HepG2 (cell line): ENCODE results near the gene ATP1B2. TPM values are rescaled to one million over a fixed set of nuclear protein-coding genes. Genes with fewer than 3 reads are reported as not detected.

Experiments
- CENPT ChIP-seq: sonication (generic); formaldehyde crosslinking; IDR thresholded peaks from 2 replicates; pipeline ENCODE4 v1.8.0; 2022; ENCODE audit warnings: low read depth, mild to moderate bottlenecking, moderate library complexity, missing genetic modification reagents
- CHD2 ChIP-seq: IDR thresholded peaks from 2 replicates; pipeline ENCODE4 v1.6.1; 2011; ENCODE audit warnings: low read depth, low read length, improper control_type of control experiment
- ERF ChIP-seq: IDR thresholded peaks from 2 replicates; pipeline ENCODE4 v1.6.1; 2018; ENCODE audit warnings: missing biosample characterization, missing genetic modification reagents
- HNF4A ChIP-seq: sonication (generic); formaldehyde crosslinking; IDR thresholded peaks from 2 replicates; pipeline ENCODE4 v1.4.0; 2020; ENCODE audit warnings: missing genetic modification reagents
- MXI1 ChIP-seq: IDR thresholded peaks from 3 replicates; pipeline ENCODE4 v1.6.1; 2012; ENCODE audit warnings: low read depth, low read length, inconsistent platforms, borderline replicate concordance
- NFKBIZ ChIP-seq: IDR thresholded peaks from 2 replicates; pipeline ENCODE4 v1.6.1; 2018; ENCODE audit warnings: missing genetic modification reagents, missing compliant biosample characterization
- RXRA ChIP-seq: sonication (generic); formaldehyde crosslinking; IDR thresholded peaks from 2 replicates; pipeline ENCODE4 v1.5.1; 2020; ENCODE audit warnings: missing genetic modification reagents
- ZMAT3 ChIP-seq: sonication (generic); formaldehyde crosslinking; conservative IDR thresholded peaks from 2 replicates; pipeline ENCODE4 v1.7.0; 2021; ENCODE audit warnings: missing genetic modification reagents
- ZNF136 ChIP-seq: sonication (generic); formaldehyde crosslinking; IDR thresholded peaks from 2 replicates; pipeline ENCODE4 v1.8.1; 2022; ENCODE audit warnings: low read depth, mild to moderate bottlenecking, moderate library complexity, missing genetic modification reagents
- ZNF331 ChIP-seq: sonication (generic); formaldehyde crosslinking; IDR thresholded peaks from 2 replicates; pipeline ENCODE4 v1.4.0; 2020; ENCODE audit warnings: missing genetic modification reagents
- ZNF564 ChIP-seq: sonication (generic); formaldehyde crosslinking; IDR thresholded peaks from 2 replicates; pipeline ENCODE4 v1.8.1; 2023; ENCODE audit warnings: mild to moderate bottlenecking, missing genetic modification reagents
- ZSCAN29 ChIP-seq: sonication (generic); formaldehyde crosslinking; conservative IDR thresholded peaks from 2 replicates; pipeline ENCODE4 v1.4.0; 2020; ENCODE audit warnings: mild to moderate bottlenecking, missing genetic modification reagents
- polyA plus RNA-seq, 8 experiments: library from polyadenylated mRNA; depleted of rRNA in 3 of 8; stranded (reverse) in 7 of 8; unstranded in 1 of 8; fragments of >200 nt; fragmentation: Illumina TruSeq in 4 of 8; extraction: Trizol in 4 of 8; gene quantifications; 2 replicates each; pipeline versions ENCODE4 v1.2.1 to v1.2.3, GENCODE V29; 2011 to 2016; ENCODE audit warnings: low read depth in 4 of 8, missing spikeins in 1 of 8, mixed read lengths in 1 of 8; ENCODE audit not compliant: insufficient read depth in 1 of 8
- total RNA-seq, 5 experiments: library from RNA; depleted of rRNA; stranded (reverse); fragments of >200 nt; fragmentation: Illumina TruSeq; extraction: Trizol; gene quantifications; 2 replicates each; pipeline ENCODE4 v1.2.3, GENCODE V29; 2016; ENCODE audit warnings: low read depth in 1 of 5
- TF ChIP-seq, protein P1 (sequence below): sonication (generic); formaldehyde crosslinking; IDR thresholded peaks from 2 replicates; pipeline ENCODE4 v1.5.0; 2020; ENCODE audit warnings: missing genetic modification reagents
- TF ChIP-seq, protein P2 (sequence below): IDR thresholded peaks from 2 replicates; pipeline ENCODE4 v1.6.1; 2018; ENCODE audit warnings: missing genetic modification reagents, mild to moderate bottlenecking, missing compliant biosample characterization
- TF ChIP-seq, protein P3 (sequence below): sonication (generic); formaldehyde crosslinking; conservative IDR thresholded peaks from 2 replicates; pipeline ENCODE4 v1.8.0; 2022; ENCODE audit warnings: mild to moderate bottlenecking, moderate library complexity, missing genetic modification reagents
- TF ChIP-seq, protein P4 (sequence below): fragments of 450-650 bp; IDR thresholded peaks from 2 replicates; pipeline ENCODE4 v1.6.1; 2017; ENCODE audit warnings: mild to moderate bottlenecking

ATP1B2 gene
- total and polyA plus RNA-seq, 2 of the 13 experiments (the other 11 are each of a cell fraction or from before 2014, with no cell fraction given), result not detected

DNA sequence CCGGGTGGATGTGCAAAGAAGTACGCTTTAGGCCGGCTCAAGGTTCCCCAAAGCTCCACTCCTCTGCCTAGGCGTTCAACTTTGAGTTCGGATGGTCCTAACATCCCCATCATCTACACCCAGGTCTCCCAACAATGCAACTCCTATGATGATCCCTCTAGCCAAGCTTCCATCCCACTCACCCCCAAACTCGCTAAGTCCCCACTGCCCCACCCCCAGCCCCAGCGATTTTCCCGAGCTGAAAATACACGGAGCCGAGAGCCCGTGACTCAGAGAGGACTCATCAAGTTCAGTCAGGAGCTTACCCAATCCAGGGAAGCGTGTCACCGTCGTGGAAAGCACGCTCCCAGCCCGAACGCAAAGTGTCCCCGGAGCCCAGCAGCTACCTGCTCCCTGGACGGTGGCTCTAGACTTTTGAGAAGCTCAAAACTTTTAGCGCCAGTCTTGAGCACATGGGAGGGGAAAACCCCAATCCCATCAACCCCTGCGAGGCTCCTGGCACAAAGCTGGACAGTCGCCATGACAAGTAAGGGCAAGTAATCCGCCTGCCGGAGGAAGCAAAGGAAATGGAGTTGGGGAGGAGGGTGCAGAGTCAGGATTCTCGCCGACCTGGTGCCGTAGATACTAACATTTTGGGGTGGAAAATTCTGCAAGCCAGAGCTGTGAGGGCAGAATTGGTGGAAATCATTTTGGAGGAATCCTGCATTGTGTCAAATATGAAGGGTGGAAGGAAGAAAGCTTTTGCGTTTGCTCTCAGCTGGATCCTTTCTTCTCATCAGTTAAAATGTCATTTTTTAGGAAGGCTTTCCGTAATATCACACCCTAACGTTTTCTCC lies 36.6 kb downstream of the ATP1B2 start, which contains the start of gene TP53 (continued):
- TF ChIP-seq MXI1 (peak; percentile 92; the same call in 1 of the 3 replicates), RXRA (CRISPR knock-in tag) (0 out of 2 replicates have a peak, but pooled peaks have one; percentile 40), ZNF564 (CRISPR knock-in tag) (no peak), CHD2 (peak; percentile 29; the same call in 1 of the 2 replicates), CENPT (CRISPR knock-in tag) (peak; percentile 20; the same call in 1 of the 2 replicates), ZNF331 (CRISPR knock-in tag) (0 out of 2 replicates have a peak, but pooled peaks have one; percentile 31), ERF (peak; percentile 45; the same call in 1 of the 2 replicates), ZNF136 (CRISPR knock-in tag) (no peak), ZSCAN29 (CRISPR knock-in tag) (no peak), NFKBIZ (CRISPR knock-in tag) (peak; percentile 99), ZMAT3 (CRISPR knock-in tag) (no peak), HNF4A (CRISPR knock-in tag) (no peak)
- TF ChIP-seq, protein P1, sequence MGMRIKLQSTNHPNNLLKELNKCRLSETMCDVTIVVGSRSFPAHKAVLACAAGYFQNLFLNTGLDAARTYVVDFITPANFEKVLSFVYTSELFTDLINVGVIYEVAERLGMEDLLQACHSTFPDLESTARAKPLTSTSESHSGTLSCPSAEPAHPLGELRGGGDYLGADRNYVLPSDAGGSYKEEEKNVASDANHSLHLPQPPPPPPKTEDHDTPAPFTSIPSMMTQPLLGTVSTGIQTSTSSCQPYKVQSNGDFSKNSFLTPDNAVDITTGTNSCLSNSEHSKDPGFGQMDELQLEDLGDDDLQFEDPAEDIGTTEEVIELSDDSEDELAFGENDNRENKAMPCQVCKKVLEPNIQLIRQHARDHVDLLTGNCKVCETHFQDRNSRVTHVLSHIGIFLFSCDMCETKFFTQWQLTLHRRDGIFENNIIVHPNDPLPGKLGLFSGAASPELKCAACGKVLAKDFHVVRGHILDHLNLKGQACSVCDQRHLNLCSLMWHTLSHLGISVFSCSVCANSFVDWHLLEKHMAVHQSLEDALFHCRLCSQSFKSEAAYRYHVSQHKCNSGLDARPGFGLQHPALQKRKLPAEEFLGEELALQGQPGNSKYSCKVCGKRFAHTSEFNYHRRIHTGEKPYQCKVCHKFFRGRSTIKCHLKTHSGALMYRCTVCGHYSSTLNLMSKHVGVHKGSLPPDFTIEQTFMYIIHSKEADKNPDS (CRISPR knock-in tag), result 0 out of 2 replicates have a peak, but pooled peaks have one; percentile 21
- TF ChIP-seq, protein P2, sequence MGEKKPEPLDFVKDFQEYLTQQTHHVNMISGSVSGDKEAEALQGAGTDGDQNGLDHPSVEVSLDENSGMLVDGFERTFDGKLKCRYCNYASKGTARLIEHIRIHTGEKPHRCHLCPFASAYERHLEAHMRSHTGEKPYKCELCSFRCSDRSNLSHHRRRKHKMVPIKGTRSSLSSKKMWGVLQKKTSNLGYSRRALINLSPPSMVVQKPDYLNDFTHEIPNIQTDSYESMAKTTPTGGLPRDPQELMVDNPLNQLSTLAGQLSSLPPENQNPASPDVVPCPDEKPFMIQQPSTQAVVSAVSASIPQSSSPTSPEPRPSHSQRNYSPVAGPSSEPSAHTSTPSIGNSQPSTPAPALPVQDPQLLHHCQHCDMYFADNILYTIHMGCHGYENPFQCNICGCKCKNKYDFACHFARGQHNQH, result peak; percentile 46; the same call in 1 of the 2 replicates
- TF ChIP-seq, protein P3, sequence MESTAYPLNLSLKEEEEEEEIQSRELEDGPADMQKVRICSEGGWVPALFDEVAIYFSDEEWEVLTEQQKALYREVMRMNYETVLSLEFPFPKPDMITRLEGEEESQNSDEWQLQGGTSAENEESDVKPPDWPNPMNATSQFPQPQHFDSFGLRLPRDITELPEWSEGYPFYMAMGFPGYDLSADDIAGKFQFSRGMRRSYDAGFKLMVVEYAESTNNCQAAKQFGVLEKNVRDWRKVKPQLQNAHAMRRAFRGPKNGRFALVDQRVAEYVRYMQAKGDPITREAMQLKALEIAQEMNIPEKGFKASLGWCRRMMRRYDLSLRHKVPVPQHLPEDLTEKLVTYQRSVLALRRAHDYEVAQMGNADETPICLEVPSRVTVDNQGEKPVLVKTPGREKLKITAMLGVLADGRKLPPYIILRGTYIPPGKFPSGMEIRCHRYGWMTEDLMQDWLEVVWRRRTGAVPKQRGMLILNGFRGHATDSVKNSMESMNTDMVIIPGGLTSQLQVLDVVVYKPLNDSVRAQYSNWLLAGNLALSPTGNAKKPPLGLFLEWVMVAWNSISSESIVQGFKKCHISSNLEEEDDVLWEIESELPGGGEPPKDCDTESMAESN (CRISPR knock-in tag), result no peak
- TF ChIP-seq, protein P4, sequence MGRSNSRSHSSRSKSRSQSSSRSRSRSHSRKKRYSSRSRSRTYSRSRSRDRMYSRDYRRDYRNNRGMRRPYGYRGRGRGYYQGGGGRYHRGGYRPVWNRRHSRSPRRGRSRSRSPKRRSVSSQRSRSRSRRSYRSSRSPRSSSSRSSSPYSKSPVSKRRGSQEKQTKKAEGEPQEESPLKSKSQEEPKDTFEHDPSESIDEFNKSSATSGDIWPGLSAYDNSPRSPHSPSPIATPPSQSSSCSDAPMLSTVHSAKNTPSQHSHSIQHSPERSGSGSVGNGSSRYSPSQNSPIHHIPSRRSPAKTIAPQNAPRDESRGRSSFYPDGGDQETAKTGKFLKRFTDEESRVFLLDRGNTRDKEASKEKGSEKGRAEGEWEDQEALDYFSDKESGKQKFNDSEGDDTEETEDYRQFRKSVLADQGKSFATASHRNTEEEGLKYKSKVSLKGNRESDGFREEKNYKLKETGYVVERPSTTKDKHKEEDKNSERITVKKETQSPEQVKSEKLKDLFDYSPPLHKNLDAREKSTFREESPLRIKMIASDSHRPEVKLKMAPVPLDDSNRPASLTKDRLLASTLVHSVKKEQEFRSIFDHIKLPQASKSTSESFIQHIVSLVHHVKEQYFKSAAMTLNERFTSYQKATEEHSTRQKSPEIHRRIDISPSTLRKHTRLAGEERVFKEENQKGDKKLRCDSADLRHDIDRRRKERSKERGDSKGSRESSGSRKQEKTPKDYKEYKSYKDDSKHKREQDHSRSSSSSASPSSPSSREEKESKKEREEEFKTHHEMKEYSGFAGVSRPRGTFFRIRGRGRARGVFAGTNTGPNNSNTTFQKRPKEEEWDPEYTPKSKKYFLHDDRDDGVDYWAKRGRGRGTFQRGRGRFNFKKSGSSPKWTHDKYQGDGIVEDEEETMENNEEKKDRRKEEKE, result no peak
